ENCODE measurements around the gene HCRTR1. TPM values are rescaled to one million over a fixed set of nuclear protein-coding genes. Genes with fewer than 3 reads are reported as not detected.

HCRTR1 gene
- total RNA-seq, 1 experiment from 2014 or later, result not detected

DNA sequence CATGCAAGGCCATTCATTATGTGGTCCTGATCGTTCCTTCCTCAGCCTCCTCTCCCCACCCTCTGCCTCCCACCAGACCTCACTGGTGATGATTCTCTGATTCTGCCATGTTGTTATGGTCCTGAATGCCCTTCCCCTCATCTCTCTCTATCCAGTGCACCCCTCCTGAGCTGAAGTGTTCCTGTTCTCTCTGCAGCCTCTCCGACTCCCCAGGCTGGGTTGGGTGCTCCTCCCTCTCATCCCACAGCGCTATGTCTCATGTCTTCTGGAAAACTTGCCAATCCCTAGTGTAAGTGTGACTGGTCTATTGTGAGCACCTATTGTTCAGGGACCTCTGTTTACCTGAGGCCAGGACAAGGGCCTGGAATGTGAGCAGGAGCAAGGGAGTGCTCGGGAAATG is 38.3 kb downstream of the HCRTR1 start:
- H3K4me1 ChIP-seq (ENCODE audit: insufficient read depth, low read length, poor library complexity, severe bottlenecking), result no peaks in the 10 kb centered on the region
- no peaks in the 10 kb centered on the region for H3K27me3 ChIP-seq (replicated peaks; ENCODE audit: insufficient read depth, low read depth, low read length, poor library complexity)
- H3K36me3 ChIP-seq (ENCODE audit: insufficient read depth, low read length, poor library complexity, severe bottlenecking), result no peaks in the 10 kb centered on the region
- no TSS peak for BruUV-seq (replicated peaks)
- H3K27ac ChIP-seq (ENCODE audit: low read depth, low read length, poor library complexity, severe bottlenecking), result no peak overlapping the region
- no peak overlapping the region for H3K4me3 ChIP-seq (ENCODE audit: low read depth, low read length, poor library complexity, severe bottlenecking)
- CTCF ChIA-PET, result no interaction called here
- intact Hi-C loops (cut with micrococcal nuclease; ENCODE audit: unreplicated experiment), result no loop called here
- POLR2A ChIA-PET (ENCODE audit: low non-redundant PET), result no interaction called here
- no peak for DNase-seq (ENCODE audit: low spot score)
- no peak for TF ChIP-seq EZH2 (IDR thresholded peaks at IDR 0.05; ENCODE audit: borderline replicate concordance, low read depth, low read length, poor library complexity, severe bottlenecking)
- TF ChIP-seq, protein P1, sequence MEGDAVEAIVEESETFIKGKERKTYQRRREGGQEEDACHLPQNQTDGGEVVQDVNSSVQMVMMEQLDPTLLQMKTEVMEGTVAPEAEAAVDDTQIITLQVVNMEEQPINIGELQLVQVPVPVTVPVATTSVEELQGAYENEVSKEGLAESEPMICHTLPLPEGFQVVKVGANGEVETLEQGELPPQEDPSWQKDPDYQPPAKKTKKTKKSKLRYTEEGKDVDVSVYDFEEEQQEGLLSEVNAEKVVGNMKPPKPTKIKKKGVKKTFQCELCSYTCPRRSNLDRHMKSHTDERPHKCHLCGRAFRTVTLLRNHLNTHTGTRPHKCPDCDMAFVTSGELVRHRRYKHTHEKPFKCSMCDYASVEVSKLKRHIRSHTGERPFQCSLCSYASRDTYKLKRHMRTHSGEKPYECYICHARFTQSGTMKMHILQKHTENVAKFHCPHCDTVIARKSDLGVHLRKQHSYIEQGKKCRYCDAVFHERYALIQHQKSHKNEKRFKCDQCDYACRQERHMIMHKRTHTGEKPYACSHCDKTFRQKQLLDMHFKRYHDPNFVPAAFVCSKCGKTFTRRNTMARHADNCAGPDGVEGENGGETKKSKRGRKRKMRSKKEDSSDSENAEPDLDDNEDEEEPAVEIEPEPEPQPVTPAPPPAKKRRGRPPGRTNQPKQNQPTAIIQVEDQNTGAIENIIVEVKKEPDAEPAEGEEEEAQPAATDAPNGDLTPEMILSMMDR (conservative IDR thresholded peaks at IDR 0.05; ENCODE audit: low read depth, low read length), result no peak
- no peaks in the 10 kb centered on the region for H3K9me3 ChIP-seq (ENCODE audit: low read depth, low read length, poor library complexity, severe bottlenecking)

- intact Hi-C loops (cut with micrococcal nuclease; ENCODE audit: unreplicated experiment), result no loop called here
- H3K4me1 ChIP-seq (ENCODE audit: insufficient read depth, low read length, poor library complexity, severe bottlenecking), result no peaks in the 10 kb centered on the region
- no peaks in the 10 kb centered on the region for H3K36me3 ChIP-seq (ENCODE audit: insufficient read depth, low read length, poor library complexity, severe bottlenecking)
- BruUV-seq (replicated peaks), result no TSS peak
- H3K4me3 ChIP-seq (ENCODE audit: low read depth, low read length, poor library complexity, severe bottlenecking), result no peak overlapping the region
- POLR2A ChIA-PET (ENCODE audit: low non-redundant PET), result no interaction called here
- no peaks in the 10 kb centered on the region for H3K27me3 ChIP-seq (replicated peaks; ENCODE audit: insufficient read depth, low read depth, low read length, poor library complexity)
- TF ChIP-seq, protein P1 (conservative IDR thresholded peaks at IDR 0.05; ENCODE audit: low read depth, low read length), result no peak
- TF ChIP-seq EZH2 (IDR thresholded peaks at IDR 0.05; ENCODE audit: borderline replicate concordance, low read depth, low read length, poor library complexity, severe bottlenecking), result no peak
- CTCF ChIA-PET, result interaction anchor here (0.6 kb wide), 1 partner anchor 86 kb away, joined by 3 read pairs; no protein-coding TSS in a partner anchor
- no peaks in the 10 kb centered on the region for H3K9me3 ChIP-seq (ENCODE audit: low read depth, low read length, poor library complexity, severe bottlenecking)
- DNase-seq (ENCODE audit: low spot score), result no peak
- H3K27ac ChIP-seq (ENCODE audit: low read depth, low read length, poor library complexity, severe bottlenecking), result no peak overlapping the region
These were observed 39.7 kb downstream of the HCRTR1 start for GRCh38 chr1:31657020-31657804.

GRCh38 chr1:31657972-31658510 is 40.6 kb downstream of the HCRTR1 start:
- CTCF ChIA-PET, result interaction anchor here (0.6 kb wide), 1 partner anchor 85 kb away, joined by 3 read pairs; no protein-coding TSS in a partner anchor
- H3K36me3 ChIP-seq (ENCODE audit: insufficient read depth, low read length, poor library complexity, severe bottlenecking), result no peaks in the 10 kb centered on the region
- H3K9me3 ChIP-seq (ENCODE audit: low read depth, low read length, poor library complexity, severe bottlenecking), result no peaks in the 10 kb centered on the region
- no peak overlapping the region for H3K27ac ChIP-seq (ENCODE audit: low read depth, low read length, poor library complexity, severe bottlenecking)
- DNase-seq (ENCODE audit: low spot score), result no peak
- no TSS peak for BruUV-seq (replicated peaks)
- no peak overlapping the region for H3K4me3 ChIP-seq (ENCODE audit: low read depth, low read length, poor library complexity, severe bottlenecking)
- H3K4me1 ChIP-seq (ENCODE audit: insufficient read depth, low read length, poor library complexity, severe bottlenecking), result no peaks in the 10 kb centered on the region
- intact Hi-C loops (cut with micrococcal nuclease; ENCODE audit: unreplicated experiment), result no loop called here
- TF ChIP-seq, protein P1 (conservative IDR thresholded peaks at IDR 0.05; ENCODE audit: low read depth, low read length), result no peak
- no peak for TF ChIP-seq EZH2 (IDR thresholded peaks at IDR 0.05; ENCODE audit: borderline replicate concordance, low read depth, low read length, poor library complexity, severe bottlenecking)
- POLR2A ChIA-PET (ENCODE audit: low non-redundant PET), result no interaction called here
- no peaks in the 10 kb centered on the region for H3K27me3 ChIP-seq (replicated peaks; ENCODE audit: insufficient read depth, low read depth, low read length, poor library complexity)

Data from A673 (cell line).